Measurements from ENCODE around the gene AGFG2.

The AGFG2 gene

DNA sequence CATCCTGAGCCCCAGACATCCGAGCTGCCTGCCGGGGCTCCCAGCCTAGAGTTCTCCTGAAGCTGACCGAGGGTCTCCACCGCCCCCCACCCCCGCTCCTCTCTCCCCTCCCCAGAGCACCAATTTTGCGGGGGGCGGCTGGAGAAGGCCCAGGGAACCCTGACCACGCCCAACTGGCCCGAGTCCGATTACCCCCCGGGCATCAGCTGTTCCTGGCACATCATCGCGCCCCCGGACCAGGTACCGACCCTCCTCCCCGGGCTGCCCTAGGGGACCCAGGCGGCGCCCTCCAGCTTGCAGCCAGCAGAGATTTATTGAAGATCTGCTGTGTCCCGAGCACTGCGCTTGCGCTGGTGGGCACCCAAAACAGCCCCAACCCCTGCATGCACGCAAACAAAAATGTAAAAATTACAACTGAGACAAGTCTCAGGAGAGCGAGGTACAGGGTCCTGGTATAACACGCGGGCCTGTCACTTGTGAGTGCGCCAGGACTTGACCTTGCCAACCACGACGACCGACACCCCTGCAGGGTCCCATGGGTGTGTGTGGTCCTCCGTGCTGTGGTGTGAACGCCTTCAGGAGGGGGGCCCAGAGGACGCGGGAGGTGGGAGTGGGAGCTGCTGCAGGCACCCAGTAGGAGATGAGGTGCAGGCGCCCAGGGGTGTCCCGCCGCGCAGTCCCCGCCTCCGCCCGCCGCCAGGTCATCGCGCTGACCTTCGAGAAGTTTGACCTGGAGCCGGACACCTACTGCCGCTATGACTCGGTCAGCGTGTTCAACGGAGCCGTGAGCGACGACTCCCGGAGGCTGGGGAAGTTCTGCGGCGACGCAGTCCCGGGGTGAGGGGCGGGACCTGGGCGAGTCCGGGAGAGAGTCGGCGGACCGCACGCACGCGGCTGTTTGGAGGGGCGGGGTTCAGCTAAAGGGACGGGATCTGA lies 66.2 kb downstream of the AGFG2 start:
- Histone ChIP-seq H3K27me3 (ENCODE audit: low read depth, low read length) (no peaks in the 10 kb centered on the region), H3K4me1 (ENCODE audit: low read length) (peaks cover 7% of the 10 kb centered on the region; the same call in 1 of the 2 replicates), H3K79me2 (ENCODE audit: low read length) (no peaks in the 10 kb centered on the region), H2AFZ (ENCODE audit: low read depth, low read length) (peak overlapping the region; percentile 65; the same call in 1 of the 2 replicates), H3K4me3 (ENCODE audit: low read length) (peak overlapping the region; percentile 86), H3K9me3 (ENCODE audit: insufficient read depth, low read length) (no peaks in the 10 kb centered on the region), H3K9ac (ENCODE audit: low read length) (peak overlapping the region; percentile 76), H3K36me3 (replicated peaks; ENCODE audit: low read depth, low read length) (no peaks in the 10 kb centered on the region), H3K27ac (ENCODE audit: low read length) (no peak overlapping the region), H4K20me1 (ENCODE audit: insufficient read depth, low read length) (no peaks in the 10 kb centered on the region), H3K4me2 (ENCODE audit: low read length) (peak overlapping the region; percentile 85)
- TF ChIP-seq EZH2phosphoT487 (IDR thresholded peaks at IDR 0.05; ENCODE audit: low read depth), result no peak

DNA sequence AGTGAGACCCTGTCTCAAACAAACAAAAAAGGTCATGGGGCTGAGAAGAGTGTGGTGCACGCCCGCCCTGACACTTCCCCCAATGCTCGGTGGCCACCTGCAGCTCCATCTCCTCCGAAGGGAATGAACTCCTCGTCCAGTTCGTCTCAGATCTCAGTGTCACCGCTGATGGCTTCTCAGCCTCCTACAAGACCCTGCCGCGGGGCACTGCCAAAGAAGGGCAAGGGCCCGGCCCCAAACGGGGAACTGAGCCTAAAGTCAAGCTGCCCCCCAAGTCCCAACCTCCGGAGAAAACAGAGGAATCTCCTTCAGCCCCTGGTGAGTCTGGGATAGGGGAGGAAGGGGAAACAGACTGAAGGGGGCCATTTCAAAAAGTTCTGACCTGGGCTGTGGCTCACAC lies 67.3 kb downstream of the AGFG2 start:
- H3K27ac ChIP-seq (ENCODE audit: low read length), result no peak overlapping the region
- no peak overlapping the region for H3K4me3 ChIP-seq (ENCODE audit: low read length)
- no peak overlapping the region for H2AFZ ChIP-seq (ENCODE audit: low read depth, low read length)
- H4K20me1 ChIP-seq (ENCODE audit: insufficient read depth, low read length), result no peaks in the 10 kb centered on the region
- no peak overlapping the region for H3K9ac ChIP-seq (ENCODE audit: low read length)
- no peaks in the 10 kb centered on the region for H3K9me3 ChIP-seq (ENCODE audit: insufficient read depth, low read length)
- H3K36me3 ChIP-seq (replicated peaks; ENCODE audit: low read depth, low read length), result no peaks in the 10 kb centered on the region
- H3K27me3 ChIP-seq (ENCODE audit: low read depth, low read length), result no peaks in the 10 kb centered on the region
- H3K4me1 ChIP-seq (ENCODE audit: low read length), result peaks cover 10% of the 10 kb centered on the region; the same call in 1 of the 2 replicates
- no peak overlapping the region for H3K4me2 ChIP-seq (ENCODE audit: low read length)
- H3K79me2 ChIP-seq (ENCODE audit: low read length), result no peaks in the 10 kb centered on the region
- TF ChIP-seq, protein P1, sequence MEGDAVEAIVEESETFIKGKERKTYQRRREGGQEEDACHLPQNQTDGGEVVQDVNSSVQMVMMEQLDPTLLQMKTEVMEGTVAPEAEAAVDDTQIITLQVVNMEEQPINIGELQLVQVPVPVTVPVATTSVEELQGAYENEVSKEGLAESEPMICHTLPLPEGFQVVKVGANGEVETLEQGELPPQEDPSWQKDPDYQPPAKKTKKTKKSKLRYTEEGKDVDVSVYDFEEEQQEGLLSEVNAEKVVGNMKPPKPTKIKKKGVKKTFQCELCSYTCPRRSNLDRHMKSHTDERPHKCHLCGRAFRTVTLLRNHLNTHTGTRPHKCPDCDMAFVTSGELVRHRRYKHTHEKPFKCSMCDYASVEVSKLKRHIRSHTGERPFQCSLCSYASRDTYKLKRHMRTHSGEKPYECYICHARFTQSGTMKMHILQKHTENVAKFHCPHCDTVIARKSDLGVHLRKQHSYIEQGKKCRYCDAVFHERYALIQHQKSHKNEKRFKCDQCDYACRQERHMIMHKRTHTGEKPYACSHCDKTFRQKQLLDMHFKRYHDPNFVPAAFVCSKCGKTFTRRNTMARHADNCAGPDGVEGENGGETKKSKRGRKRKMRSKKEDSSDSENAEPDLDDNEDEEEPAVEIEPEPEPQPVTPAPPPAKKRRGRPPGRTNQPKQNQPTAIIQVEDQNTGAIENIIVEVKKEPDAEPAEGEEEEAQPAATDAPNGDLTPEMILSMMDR (IDR thresholded peaks at IDR 0.05; ENCODE audit: low read depth, low read length), result no peak
- no peak for TF ChIP-seq EZH2phosphoT487 (IDR thresholded peaks at IDR 0.05; ENCODE audit: low read depth)

DNA sequence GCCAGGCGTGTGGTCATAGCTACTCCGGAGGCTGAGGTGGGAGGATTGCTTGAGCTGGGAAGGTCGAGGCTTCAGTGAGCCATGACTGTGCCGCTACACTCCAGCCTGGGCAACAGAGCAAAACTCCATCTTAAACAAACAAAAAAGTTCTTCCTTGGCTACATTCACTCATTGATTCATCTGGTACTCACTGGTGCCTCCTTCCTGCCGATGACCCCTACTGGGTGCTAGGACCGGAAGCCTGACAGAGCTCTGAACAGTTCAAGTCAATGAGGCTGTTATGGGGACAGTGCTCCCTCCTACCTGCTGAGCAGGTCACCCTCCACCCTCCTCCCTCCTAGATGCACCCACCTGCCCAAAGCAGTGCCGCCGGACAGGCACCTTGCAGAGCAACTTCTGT lies 68.1 kb downstream of the AGFG2 start:
- H3K36me3 ChIP-seq (replicated peaks; ENCODE audit: low read depth, low read length), result no peaks in the 10 kb centered on the region
- no peaks in the 10 kb centered on the region for H3K27me3 ChIP-seq (ENCODE audit: low read depth, low read length)
- H3K4me2 ChIP-seq (ENCODE audit: low read length), result no peak overlapping the region
- peaks cover 10% of the 10 kb centered on the region; the same call in 1 of the 2 replicates for H3K4me1 ChIP-seq (ENCODE audit: low read length)
- H2AFZ ChIP-seq (ENCODE audit: low read depth, low read length), result no peak overlapping the region
- TF ChIP-seq, protein P1 (IDR thresholded peaks at IDR 0.05; ENCODE audit: low read depth, low read length), result no peak
- no peak for TF ChIP-seq EZH2phosphoT487 (IDR thresholded peaks at IDR 0.05; ENCODE audit: low read depth)
- H3K79me2 ChIP-seq (ENCODE audit: low read length), result no peaks in the 10 kb centered on the region
- no peaks in the 10 kb centered on the region for H3K9me3 ChIP-seq (ENCODE audit: insufficient read depth, low read length)
- H3K4me3 ChIP-seq (ENCODE audit: low read length), result no peak overlapping the region
- no peak overlapping the region for H3K9ac ChIP-seq (ENCODE audit: low read length)
- no peaks in the 10 kb centered on the region for H4K20me1 ChIP-seq (ENCODE audit: insufficient read depth, low read length)
- no peak overlapping the region for H3K27ac ChIP-seq (ENCODE audit: low read length)

DNA sequence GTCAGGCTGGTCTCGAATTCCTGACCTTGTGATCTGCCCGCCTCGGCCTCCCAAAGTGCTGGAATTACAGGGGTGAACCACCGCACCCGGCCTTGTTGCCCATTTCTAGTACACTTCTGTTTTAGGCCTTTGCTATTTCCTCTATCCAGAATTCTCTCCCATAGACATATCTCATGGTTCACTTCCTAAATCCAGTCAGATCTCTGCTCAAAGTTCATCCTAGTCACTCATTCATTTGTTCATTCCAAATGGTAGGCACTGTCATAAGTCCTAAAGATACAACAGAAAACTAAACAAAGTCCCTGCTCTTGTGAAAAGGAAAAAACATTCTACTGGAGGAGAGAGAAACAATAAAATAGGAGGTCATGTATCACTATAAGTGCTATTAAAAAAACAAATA lies 71.0 kb downstream of the AGFG2 start:
- H3K4me2 ChIP-seq (ENCODE audit: low read length), result no peak overlapping the region
- H3K79me2 ChIP-seq (ENCODE audit: low read length), result no peaks in the 10 kb centered on the region
- no peak overlapping the region for H3K9ac ChIP-seq (ENCODE audit: low read length)
- no peaks in the 10 kb centered on the region for H3K36me3 ChIP-seq (replicated peaks; ENCODE audit: low read depth, low read length)
- peaks cover 12% of the 10 kb centered on the region; the same call in 1 of the 2 replicates for H3K4me1 ChIP-seq (ENCODE audit: low read length)
- no peaks in the 10 kb centered on the region for H3K9me3 ChIP-seq (ENCODE audit: insufficient read depth, low read length)
- no peak overlapping the region for H3K4me3 ChIP-seq (ENCODE audit: low read length)
- no peak overlapping the region for H2AFZ ChIP-seq (ENCODE audit: low read depth, low read length)
- TF ChIP-seq EZH2phosphoT487 (IDR thresholded peaks at IDR 0.05; ENCODE audit: low read depth), result no peak
- TF ChIP-seq, protein P1 (IDR thresholded peaks at IDR 0.05; ENCODE audit: low read depth, low read length), result no peak
- H3K27me3 ChIP-seq (ENCODE audit: low read depth, low read length), result no peaks in the 10 kb centered on the region
- H3K27ac ChIP-seq (ENCODE audit: low read length), result no peak overlapping the region
- no peaks in the 10 kb centered on the region for H4K20me1 ChIP-seq (ENCODE audit: insufficient read depth, low read length)
